GM23338 (cell line): ENCODE measurements around the gene LYZL1.

ENCODE experiments used
- EZH2phosphoT487 ChIP-seq: fragments of 200-600 bp; sonication (generic); IDR thresholded peaks from one replicate; pipeline ENCODE4 v1.8.1; 2018; ENCODE audit warnings: antibody characterized with exemption; ENCODE audit not compliant: unreplicated experiment
- JUNB ChIP-seq: IDR thresholded peaks from one replicate; pipeline ENCODE4 v1.6.1; 2016; ENCODE audit warnings: antibody characterized with exemption; ENCODE audit not compliant: unreplicated experiment
- POLR2AphosphoS5 ChIP-seq: IDR thresholded peaks from 2 replicates; pipeline ENCODE4 v1.6.1; 2016; ENCODE audit warnings: antibody characterized with exemption, low read depth
- TF ChIP-seq, protein P1 (sequence below), 2 experiments: fragments of 200-600 bp in 1 of 2; sonication (generic) in 1 of 2; conservative IDR thresholded peaks; 2 replicates each; pipeline versions ENCODE4 v1.5.1 to v1.6.1; 2016 to 2017; ENCODE audit warnings: antibody characterized with exemption in 2 of 2, low read depth in 2 of 2, mild to moderate bottlenecking in 2 of 2, moderate library complexity in 1 of 2

DNA sequence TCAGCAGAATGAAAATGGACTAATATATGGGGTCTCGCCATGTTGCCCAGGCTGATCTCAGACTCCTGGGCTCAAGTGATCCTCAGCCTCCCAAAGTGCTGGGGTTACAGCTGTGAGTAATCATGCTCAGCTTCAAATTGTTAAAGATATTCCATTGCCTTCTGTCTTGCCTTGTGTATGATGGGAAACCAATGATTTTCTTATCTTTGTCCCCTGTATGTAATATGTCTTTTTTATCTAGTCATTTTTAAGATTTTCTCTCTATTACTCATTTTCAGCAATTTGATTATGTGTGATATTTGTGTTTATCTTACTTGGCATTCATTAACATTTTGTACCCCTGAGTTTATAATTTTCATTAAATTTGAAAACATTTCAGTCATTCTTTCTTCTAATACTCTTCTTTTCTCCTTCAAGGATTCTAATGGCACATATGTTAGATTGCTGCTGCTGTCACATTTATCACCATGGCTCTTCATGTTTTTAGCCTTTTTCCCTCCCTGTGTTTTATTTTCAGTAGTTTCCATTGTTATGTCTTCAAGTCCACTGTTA lies 12.6 kb downstream of the LYZL1 start:
- TF ChIP-seq, protein P1, sequence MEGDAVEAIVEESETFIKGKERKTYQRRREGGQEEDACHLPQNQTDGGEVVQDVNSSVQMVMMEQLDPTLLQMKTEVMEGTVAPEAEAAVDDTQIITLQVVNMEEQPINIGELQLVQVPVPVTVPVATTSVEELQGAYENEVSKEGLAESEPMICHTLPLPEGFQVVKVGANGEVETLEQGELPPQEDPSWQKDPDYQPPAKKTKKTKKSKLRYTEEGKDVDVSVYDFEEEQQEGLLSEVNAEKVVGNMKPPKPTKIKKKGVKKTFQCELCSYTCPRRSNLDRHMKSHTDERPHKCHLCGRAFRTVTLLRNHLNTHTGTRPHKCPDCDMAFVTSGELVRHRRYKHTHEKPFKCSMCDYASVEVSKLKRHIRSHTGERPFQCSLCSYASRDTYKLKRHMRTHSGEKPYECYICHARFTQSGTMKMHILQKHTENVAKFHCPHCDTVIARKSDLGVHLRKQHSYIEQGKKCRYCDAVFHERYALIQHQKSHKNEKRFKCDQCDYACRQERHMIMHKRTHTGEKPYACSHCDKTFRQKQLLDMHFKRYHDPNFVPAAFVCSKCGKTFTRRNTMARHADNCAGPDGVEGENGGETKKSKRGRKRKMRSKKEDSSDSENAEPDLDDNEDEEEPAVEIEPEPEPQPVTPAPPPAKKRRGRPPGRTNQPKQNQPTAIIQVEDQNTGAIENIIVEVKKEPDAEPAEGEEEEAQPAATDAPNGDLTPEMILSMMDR (conservative IDR thresholded peaks at IDR 0.05; ENCODE audit: low read depth in 2 of 2) = no peak
- TF ChIP-seq POLR2AphosphoS5 (no peak), JUNB (no peak), EZH2phosphoT487 (no peak)
